ENCODE results near the gene LYRM1.

- no peak for TF ChIP-seq CTCF (IDR thresholded peaks at IDR 0.05 in 4 of 5, conservative IDR thresholded peaks at IDR 0.05 in 1 of 5)
- no peak for TF ChIP-seq POLR2A (IDR thresholded peaks at IDR 0.05)
These were observed 19.5 kb downstream of the LYRM1 start for GRCh38 chr16:20920091-20920490.
